OCI-M1 (cell line): Measurements from ENCODE around the gene SSTR3.
A peak's percentile ranks its signal among the peaks of the same experiment; 100 is the strongest.

ENCODE experiments used
- DNase-seq: peaks from one replicate; lab custom pipeline; 2025; lab: John Stamatoyannopoulos, UW

Gene SSTR3

GRCh38 chr22:37167176-37167980, 44.9 kb downstream of the SSTR3 start:
- no peak for DNase-seq

- peak; percentile 89 for DNase-seq
Measured at GRCh38 chr22:37166675-37167066, 45.6 kb downstream of the SSTR3 start.

GRCh38 chr22:37165940-37166674, 46.2 kb downstream of the SSTR3 start:
- DNase-seq: no peak

GRCh38 chr22:37165066-37165465, 47.2 kb downstream of the SSTR3 start:
- DNase-seq: no peak

- DNase-seq: no peak
Measured at GRCh38 chr22:37164505-37164887, 47.8 kb downstream of the SSTR3 start.

GRCh38 chr22:37163575-37164504, 48.4 kb downstream of the SSTR3 start:
- peak; percentile 17 for DNase-seq

GRCh38 chr22:37163096-37163489, 49.2 kb downstream of the SSTR3 start:
- no peak for DNase-seq

GRCh38 chr22:37162221-37163095, 49.8 kb downstream of the SSTR3 start:
- DNase-seq: peak; percentile 13

- DNase-seq: peak; percentile 56
Measured at GRCh38 chr22:37161443-37161842, 50.8 kb downstream of the SSTR3 start.

GRCh38 chr22:37160027-37160426, 52.2 kb downstream of the SSTR3 start:
- DNase-seq: no peak

GRCh38 chr22:37158963-37159290, 53.4 kb downstream of the SSTR3 start:
- no peak for DNase-seq

- DNase-seq: no peak
Measured at GRCh38 chr22:37157516-37158285, 54.6 kb downstream of the SSTR3 start.

GRCh38 chr22:37156686-37157435, 55.4 kb downstream of the SSTR3 start:
- DNase-seq: no peak

GRCh38 chr22:37155971-37156370, 56.3 kb downstream of the SSTR3 start:
- DNase-seq: no peak

GRCh38 chr22:37154925-37155712, 57.2 kb downstream of the SSTR3 start:
- no peak for DNase-seq
